WTC11 (cell line): ENCODE measurements around the gene SMAD3. TPM values are rescaled to one million over a fixed set of nuclear protein-coding genes. Genes with fewer than 3 reads are reported as not detected.
A peak's percentile ranks its signal among the peaks of the same experiment; 100 is the strongest.

ENCODE experiments used
- ATAC-seq: fragments of 200-7000 bp; cut with Tn5 transposase; 2 replicates; pipeline ENCODE4 v1.10.0; 2021; ENCODE audit warnings: mild to moderate bottlenecking, moderate library complexity
- CTCF ChIA-PET: fragments of 300-600 bp; sonication (Branson Sonifier 250); formaldehyde crosslinking; loops from one replicate; lab custom pipeline; 2021; ENCODE audit warnings: antibody characterized with exemption; lab: Charles Lee
- POLR2A ChIA-PET: fragments of 350-600 bp; sonication (Branson Sonifier 250); formaldehyde crosslinking; loops from one replicate; lab custom pipeline; 2021; ENCODE audit warnings: antibody characterized with exemption; lab: Charles Lee
- DNase-seq: peaks from one replicate; pipeline ENCODE4 v3.0.0; 2021; ENCODE audit warnings: low spot score
- H3K27ac Mint-ChIP-seq: 2 replicates; pipeline ENCODE4 v1.8.0; 2021; ENCODE audit warnings: mixed read lengths
- H3K27me3 Mint-ChIP-seq: 2 replicates; pipeline ENCODE4 v1.8.0; 2021; ENCODE audit warnings: low read depth, mild to moderate bottlenecking, moderate library complexity, mixed read lengths
- H3K36me3 Mint-ChIP-seq: 2 replicates; pipeline ENCODE4 v1.8.0; 2021; ENCODE audit warnings: mixed read lengths
- H3K4me1 Mint-ChIP-seq: 2 replicates; pipeline ENCODE4 v1.8.0; 2022; ENCODE audit warnings: mixed read lengths
- H3K4me3 Mint-ChIP-seq: 2 replicates; pipeline ENCODE4 v1.8.0; 2021; ENCODE audit warnings: mild to moderate bottlenecking, moderate library complexity, mixed read lengths
- H3K9me3 Mint-ChIP-seq: 2 replicates; pipeline ENCODE4 v1.8.0; 2021; ENCODE audit warnings: mixed read lengths
- ATF1 ChIP-seq: sonication (generic); formaldehyde crosslinking; IDR thresholded peaks from 2 replicates; pipeline ENCODE4 v1.8.1; 2023; ENCODE audit warnings: mild to moderate bottlenecking, moderate library complexity, missing genetic modification reagents
- CBFB ChIP-seq: sonication (generic); formaldehyde crosslinking; IDR thresholded peaks from 2 replicates; pipeline ENCODE4 v1.8.1; 2022; ENCODE audit warnings: mild to moderate bottlenecking, low read depth, missing genetic modification reagents
- CREB1 ChIP-seq: sonication (generic); formaldehyde crosslinking; IDR thresholded peaks from 2 replicates; pipeline ENCODE4 v1.8.0; 2023; ENCODE audit warnings: mild to moderate bottlenecking, missing genetic modification reagents
- ELF4 ChIP-seq: sonication (generic); formaldehyde crosslinking; IDR thresholded peaks from 2 replicates; pipeline ENCODE4 v1.8.1; 2022; ENCODE audit warnings: low read depth, mild to moderate bottlenecking, moderate library complexity, missing genetic modification reagents
- ESRRA ChIP-seq: sonication (generic); formaldehyde crosslinking; IDR thresholded peaks from 2 replicates; pipeline ENCODE4 v1.8.1; 2022; ENCODE audit warnings: mild to moderate bottlenecking, missing genetic modification reagents, borderline replicate concordance
- FOXK1 ChIP-seq: sonication (generic); formaldehyde crosslinking; IDR thresholded peaks from 2 replicates; pipeline ENCODE4 v1.8.0; 2022; ENCODE audit warnings: mild to moderate bottlenecking, moderate library complexity, missing genetic modification reagents
- GRHL2 ChIP-seq: fragments of 250-450 bp; sonication (Bioruptor Pico); IDR thresholded peaks from 2 replicates; pipeline ENCODE4 v1.8.0; 2022; ENCODE audit warnings: mild to moderate bottlenecking, moderate library complexity; ENCODE audit not compliant: insufficient replicate concordance, severe bottlenecking
- GTF2I ChIP-seq: fragments of 250-450 bp; sonication (Bioruptor Pico); conservative IDR thresholded peaks from 2 replicates; pipeline ENCODE4 v1.4.0; 2021; ENCODE audit warnings: mild to moderate bottlenecking
- IRF2 ChIP-seq: sonication (generic); formaldehyde crosslinking; IDR thresholded peaks from 2 replicates; pipeline ENCODE4 v1.8.0; 2022; ENCODE audit warnings: low read depth, missing genetic modification reagents, borderline replicate concordance
- NFATC4 ChIP-seq: fragments of 250-450 bp; sonication (Bioruptor Pico); IDR thresholded peaks from 2 replicates; pipeline ENCODE4 v1.9.0; 2021; ENCODE audit warnings: mild to moderate bottlenecking
- NFYB ChIP-seq: sonication (generic); formaldehyde crosslinking; conservative IDR thresholded peaks from 2 replicates; pipeline ENCODE4 v1.8.0; 2022; ENCODE audit warnings: low read depth, missing genetic modification reagents
- PRRX2 ChIP-seq: fragments of 250-450 bp; sonication (Bioruptor Pico); IDR thresholded peaks from 2 replicates; pipeline ENCODE4 v1.8.0; 2021; ENCODE audit warnings: mild to moderate bottlenecking
- RELA ChIP-seq: sonication (generic); formaldehyde crosslinking; IDR thresholded peaks from 2 replicates; pipeline ENCODE4 v1.8.1; 2022; ENCODE audit warnings: missing genetic modification reagents, mild to moderate bottlenecking, borderline replicate concordance
- TP53 ChIP-seq: sonication (generic); formaldehyde crosslinking; IDR thresholded peaks from 2 replicates; pipeline ENCODE4 v1.8.1; 2023; ENCODE audit warnings: mild to moderate bottlenecking, missing genetic modification reagents
- ZNF396 ChIP-seq: fragments of 250-450 bp; sonication (Bioruptor Pico); IDR thresholded peaks from 2 replicates; pipeline ENCODE4 v1.8.0; 2021; ENCODE audit warnings: mild to moderate bottlenecking, moderate library complexity, borderline replicate concordance
- ZNF423 ChIP-seq: fragments of 250-450 bp; sonication (Bioruptor Pico); IDR thresholded peaks from 2 replicates; pipeline ENCODE4 v2.1.2; 2022; ENCODE audit warnings: mild to moderate bottlenecking, moderate library complexity
- total RNA-seq: library from RNA; stranded (reverse); gene quantifications from 3 replicates; pipeline ENCODE4 v1.2.3, GENCODE V29; 2021
- TF ChIP-seq, protein P1 (sequence below): sonication (generic); formaldehyde crosslinking; IDR thresholded peaks from 2 replicates; pipeline ENCODE4 v1.8.1; 2023; ENCODE audit warnings: mild to moderate bottlenecking, missing genetic modification reagents, moderate library complexity
- TF ChIP-seq, protein P2 (sequence below): fragments of 250-450 bp; sonication (Bioruptor Pico); IDR thresholded peaks from 2 replicates; pipeline ENCODE4 v1.9.0; 2021; ENCODE audit warnings: mild to moderate bottlenecking
- TF ChIP-seq, protein P3 (sequence below): sonication (generic); formaldehyde crosslinking; IDR thresholded peaks from 2 replicates; pipeline ENCODE4 v1.8.0; 2022; ENCODE audit warnings: mild to moderate bottlenecking, missing genetic modification reagents
- TF ChIP-seq, protein P4 (sequence below): fragments of 250-450 bp; sonication (Bioruptor Pico); IDR thresholded peaks from 2 replicates; pipeline ENCODE4 v1.8.0; 2021; ENCODE audit warnings: mild to moderate bottlenecking
- TF ChIP-seq, protein P5 (sequence below): sonication (generic); formaldehyde crosslinking; IDR thresholded peaks from 2 replicates; pipeline ENCODE4 v1.8.0; 2023; ENCODE audit warnings: mild to moderate bottlenecking, missing genetic modification reagents

SMAD3 gene
- total RNA-seq, 1 experiment from 2014 or later = 34.6 TPM

DNA sequence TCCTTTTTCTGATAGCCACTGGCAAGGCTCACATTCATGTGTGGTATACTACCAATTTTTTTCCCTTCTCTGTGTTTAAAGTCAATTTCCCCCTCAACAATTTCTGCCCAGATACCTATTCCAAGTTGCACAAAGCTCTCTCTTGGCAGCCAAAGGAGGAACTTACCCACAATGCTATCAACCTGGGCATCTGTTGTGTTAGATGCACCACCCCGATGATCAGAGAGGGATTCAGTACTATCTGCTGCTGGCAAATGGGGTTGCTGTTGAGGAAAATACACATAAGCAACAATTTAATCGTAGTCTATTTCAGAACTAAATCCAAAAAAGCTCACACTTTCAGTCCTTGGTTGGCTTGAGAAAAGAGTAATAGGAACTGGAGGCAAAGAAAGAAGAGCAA, 143.0 kb downstream of the SMAD3 start:
- POLR2A ChIA-PET = interaction anchor here (0.6 kb wide), 1 partner anchor 191 kb away, joined by 4 read pairs; no protein-coding TSS in a partner anchor
- Mint-ChIP-seq H3K27ac (no peak overlapping the region), H3K4me3 (no peak overlapping the region), H3K27me3 (no peaks in the 10 kb centered on the region), H3K9me3 (no peaks in the 10 kb centered on the region), H3K4me1 (no peaks in the 10 kb centered on the region)
- CTCF ChIA-PET = interaction anchor here (1.7 kb wide), 1 partner anchor 225 kb away, joined by 3 read pairs; no protein-coding TSS in a partner anchor
- ATAC-seq (no peak), DNase-seq (no peak)
- TF ChIP-seq, protein P1, sequence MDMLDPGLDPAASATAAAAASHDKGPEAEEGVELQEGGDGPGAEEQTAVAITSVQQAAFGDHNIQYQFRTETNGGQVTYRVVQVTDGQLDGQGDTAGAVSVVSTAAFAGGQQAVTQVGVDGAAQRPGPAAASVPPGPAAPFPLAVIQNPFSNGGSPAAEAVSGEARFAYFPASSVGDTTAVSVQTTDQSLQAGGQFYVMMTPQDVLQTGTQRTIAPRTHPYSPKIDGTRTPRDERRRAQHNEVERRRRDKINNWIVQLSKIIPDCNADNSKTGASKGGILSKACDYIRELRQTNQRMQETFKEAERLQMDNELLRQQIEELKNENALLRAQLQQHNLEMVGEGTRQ = no peak
- TF ChIP-seq TP53 (no peak), ZNF396 (CRISPR knock-in tag) (no peak), ATF1 (CRISPR knock-in tag) (no peak), IRF2 (no peak), ZNF423 (CRISPR knock-in tag) (no peak), CREB1 (CRISPR knock-in tag) (no peak), RELA (no peak), NFYB (CRISPR knock-in tag) (no peak), NFATC4 (CRISPR knock-in tag) (no peak), FOXK1 (no peak)
- TF ChIP-seq, protein P2, sequence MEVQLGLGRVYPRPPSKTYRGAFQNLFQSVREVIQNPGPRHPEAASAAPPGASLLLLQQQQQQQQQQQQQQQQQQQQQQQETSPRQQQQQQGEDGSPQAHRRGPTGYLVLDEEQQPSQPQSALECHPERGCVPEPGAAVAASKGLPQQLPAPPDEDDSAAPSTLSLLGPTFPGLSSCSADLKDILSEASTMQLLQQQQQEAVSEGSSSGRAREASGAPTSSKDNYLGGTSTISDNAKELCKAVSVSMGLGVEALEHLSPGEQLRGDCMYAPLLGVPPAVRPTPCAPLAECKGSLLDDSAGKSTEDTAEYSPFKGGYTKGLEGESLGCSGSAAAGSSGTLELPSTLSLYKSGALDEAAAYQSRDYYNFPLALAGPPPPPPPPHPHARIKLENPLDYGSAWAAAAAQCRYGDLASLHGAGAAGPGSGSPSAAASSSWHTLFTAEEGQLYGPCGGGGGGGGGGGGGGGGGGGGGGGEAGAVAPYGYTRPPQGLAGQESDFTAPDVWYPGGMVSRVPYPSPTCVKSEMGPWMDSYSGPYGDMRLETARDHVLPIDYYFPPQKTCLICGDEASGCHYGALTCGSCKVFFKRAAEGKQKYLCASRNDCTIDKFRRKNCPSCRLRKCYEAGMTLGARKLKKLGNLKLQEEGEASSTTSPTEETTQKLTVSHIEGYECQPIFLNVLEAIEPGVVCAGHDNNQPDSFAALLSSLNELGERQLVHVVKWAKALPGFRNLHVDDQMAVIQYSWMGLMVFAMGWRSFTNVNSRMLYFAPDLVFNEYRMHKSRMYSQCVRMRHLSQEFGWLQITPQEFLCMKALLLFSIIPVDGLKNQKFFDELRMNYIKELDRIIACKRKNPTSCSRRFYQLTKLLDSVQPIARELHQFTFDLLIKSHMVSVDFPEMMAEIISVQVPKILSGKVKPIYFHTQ = no peak
- TF ChIP-seq, protein P3, sequence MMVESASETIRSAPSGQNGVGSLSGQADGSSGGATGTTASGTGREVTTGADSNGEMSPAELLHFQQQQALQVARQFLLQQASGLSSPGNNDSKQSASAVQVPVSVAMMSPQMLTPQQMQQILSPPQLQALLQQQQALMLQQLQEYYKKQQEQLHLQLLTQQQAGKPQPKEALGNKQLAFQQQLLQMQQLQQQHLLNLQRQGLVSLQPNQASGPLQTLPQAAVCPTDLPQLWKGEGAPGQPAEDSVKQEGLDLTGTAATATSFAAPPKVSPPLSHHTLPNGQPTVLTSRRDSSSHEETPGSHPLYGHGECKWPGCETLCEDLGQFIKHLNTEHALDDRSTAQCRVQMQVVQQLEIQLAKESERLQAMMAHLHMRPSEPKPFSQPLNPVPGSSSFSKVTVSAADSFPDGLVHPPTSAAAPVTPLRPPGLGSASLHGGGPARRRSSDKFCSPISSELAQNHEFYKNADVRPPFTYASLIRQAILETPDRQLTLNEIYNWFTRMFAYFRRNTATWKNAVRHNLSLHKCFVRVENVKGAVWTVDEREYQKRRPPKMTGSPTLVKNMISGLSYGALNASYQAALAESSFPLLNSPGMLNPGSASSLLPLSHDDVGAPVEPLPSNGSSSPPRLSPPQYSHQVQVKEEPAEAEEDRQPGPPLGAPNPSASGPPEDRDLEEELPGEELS = no peak
- TF ChIP-seq, protein P4, sequence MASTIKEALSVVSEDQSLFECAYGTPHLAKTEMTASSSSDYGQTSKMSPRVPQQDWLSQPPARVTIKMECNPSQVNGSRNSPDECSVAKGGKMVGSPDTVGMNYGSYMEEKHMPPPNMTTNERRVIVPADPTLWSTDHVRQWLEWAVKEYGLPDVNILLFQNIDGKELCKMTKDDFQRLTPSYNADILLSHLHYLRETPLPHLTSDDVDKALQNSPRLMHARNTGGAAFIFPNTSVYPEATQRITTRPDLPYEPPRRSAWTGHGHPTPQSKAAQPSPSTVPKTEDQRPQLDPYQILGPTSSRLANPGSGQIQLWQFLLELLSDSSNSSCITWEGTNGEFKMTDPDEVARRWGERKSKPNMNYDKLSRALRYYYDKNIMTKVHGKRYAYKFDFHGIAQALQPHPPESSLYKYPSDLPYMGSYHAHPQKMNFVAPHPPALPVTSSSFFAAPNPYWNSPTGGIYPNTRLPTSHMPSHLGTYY = no peak
- TF ChIP-seq, all 79 proteins: peak for 0
- peaks cover 6% of the 10 kb centered on the region for H3K36me3 Mint-ChIP-seq

DNA sequence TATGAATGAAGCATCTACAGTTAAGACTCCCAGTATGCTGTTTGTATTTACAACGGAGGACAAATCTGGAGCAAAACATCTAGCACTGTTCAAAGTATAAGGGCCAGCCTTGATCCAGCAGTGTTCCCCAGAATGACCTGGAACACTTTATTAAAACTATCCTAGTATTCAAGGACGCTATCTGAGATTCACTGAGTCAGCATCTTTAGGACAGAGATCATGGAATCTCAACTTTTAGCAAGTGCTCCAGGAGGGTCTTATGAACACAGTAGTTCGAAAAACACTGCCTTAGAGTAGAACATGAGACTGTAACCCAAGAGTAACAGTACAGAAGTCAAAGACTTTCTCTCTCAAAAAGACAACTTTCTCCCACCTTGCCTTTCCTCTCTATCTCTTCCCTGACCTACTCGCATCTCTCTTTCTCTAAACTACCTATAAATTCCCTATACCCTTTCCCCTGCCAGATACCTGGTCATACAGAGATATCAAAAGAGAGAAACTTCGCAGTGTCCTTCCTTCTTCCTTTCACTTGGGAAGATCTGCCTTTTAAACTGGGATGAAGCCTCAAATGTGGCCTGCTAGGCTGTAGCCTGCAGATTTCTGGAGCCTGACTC, 145.3 kb downstream of the SMAD3 start:
- H3K36me3 Mint-ChIP-seq = peaks cover 4% of the 10 kb centered on the region
- DNase-seq = no peak
- POLR2A ChIA-PET = no interaction called here
- TF ChIP-seq CREB1 (CRISPR knock-in tag) = no peak
- no peak for TF ChIP-seq CBFB (CRISPR knock-in tag)
- TF ChIP-seq ESRRA (CRISPR knock-in tag) = no peak
- no peak for TF ChIP-seq TP53
- TF ChIP-seq, protein P5, sequence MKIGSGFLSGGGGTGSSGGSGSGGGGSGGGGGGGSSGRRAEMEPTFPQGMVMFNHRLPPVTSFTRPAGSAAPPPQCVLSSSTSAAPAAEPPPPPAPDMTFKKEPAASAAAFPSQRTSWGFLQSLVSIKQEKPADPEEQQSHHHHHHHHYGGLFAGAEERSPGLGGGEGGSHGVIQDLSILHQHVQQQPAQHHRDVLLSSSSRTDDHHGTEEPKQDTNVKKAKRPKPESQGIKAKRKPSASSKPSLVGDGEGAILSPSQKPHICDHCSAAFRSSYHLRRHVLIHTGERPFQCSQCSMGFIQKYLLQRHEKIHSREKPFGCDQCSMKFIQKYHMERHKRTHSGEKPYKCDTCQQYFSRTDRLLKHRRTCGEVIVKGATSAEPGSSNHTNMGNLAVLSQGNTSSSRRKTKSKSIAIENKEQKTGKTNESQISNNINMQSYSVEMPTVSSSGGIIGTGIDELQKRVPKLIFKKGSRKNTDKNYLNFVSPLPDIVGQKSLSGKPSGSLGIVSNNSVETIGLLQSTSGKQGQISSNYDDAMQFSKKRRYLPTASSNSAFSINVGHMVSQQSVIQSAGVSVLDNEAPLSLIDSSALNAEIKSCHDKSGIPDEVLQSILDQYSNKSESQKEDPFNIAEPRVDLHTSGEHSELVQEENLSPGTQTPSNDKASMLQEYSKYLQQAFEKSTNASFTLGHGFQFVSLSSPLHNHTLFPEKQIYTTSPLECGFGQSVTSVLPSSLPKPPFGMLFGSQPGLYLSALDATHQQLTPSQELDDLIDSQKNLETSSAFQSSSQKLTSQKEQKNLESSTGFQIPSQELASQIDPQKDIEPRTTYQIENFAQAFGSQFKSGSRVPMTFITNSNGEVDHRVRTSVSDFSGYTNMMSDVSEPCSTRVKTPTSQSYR (CRISPR knock-in tag) = no peak
- TF ChIP-seq GRHL2 = no peak
- TF ChIP-seq ELF4 (CRISPR knock-in tag) = no peak
- TF ChIP-seq PRRX2 (CRISPR knock-in tag) = no peak
- TF ChIP-seq GTF2I (CRISPR knock-in tag) = no peak
- TF ChIP-seq, all 79 proteins: peak for 0
- no peak for ATAC-seq
- Mint-ChIP-seq H3K27me3 (no peaks in the 10 kb centered on the region), H3K27ac (peak overlapping the region; percentile 6; the same call in 1 of the 2 replicates), H3K4me3 (no peak overlapping the region), H3K4me1 (no peaks in the 10 kb centered on the region), H3K9me3 (no peaks in the 10 kb centered on the region)
- CTCF ChIA-PET = no interaction called here
